ENCODE data around the gene KIRREL3.

Gene KIRREL3

DNA sequence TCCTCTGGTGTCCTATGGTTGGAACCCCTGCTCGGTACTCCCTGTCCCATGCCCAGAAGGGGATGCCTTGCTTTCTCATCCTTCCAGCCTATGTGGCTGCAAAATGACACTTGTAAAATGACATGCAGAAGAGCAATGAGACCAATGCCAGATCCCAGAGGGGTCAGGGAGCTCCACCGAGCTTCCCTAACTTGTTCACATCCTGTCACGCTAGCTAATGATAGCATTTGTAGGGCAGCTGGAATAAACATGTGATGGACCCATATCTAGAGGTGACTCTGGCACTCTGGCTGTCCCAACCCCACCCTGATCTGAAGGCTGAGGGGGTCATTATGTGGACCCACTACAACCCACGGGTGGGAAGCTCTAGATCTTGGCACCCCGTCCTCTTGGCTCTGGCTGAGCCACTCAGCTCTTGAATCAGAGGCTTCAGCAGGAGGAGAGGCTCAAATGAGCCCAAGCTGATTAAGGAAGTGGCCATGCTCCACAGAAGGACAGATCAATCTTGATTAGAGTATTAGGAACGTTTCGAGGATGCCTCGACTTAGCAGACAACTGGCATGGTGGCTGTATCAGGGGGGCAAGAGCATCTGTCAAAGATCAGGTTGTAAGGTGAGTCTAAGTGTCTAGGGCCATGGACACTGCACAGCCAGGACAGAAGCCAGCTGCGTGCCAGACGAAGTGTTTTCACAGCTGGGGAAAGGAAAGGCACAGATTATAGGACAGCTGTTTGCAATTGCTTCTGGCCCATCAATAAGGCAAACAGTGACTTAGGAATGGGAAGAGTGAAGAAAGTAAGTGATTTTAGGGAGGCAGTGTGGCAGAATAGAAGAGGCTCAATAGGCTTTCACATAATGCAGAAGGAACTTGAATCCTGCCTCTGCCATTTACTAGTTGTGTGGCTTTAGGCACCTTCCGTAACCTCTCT lies 182.8 kb downstream of the KIRREL3 start:
- Histone ChIP-seq H3K27me3 (ENCODE audit: control insufficient read depth, insufficient read depth, low read length) (no peaks in the 10 kb centered on the region), H3K4me3 (ENCODE audit: low read length) (no peak overlapping the region), H3K9ac (ENCODE audit: low read length) (no peak overlapping the region), H3K36me3 (ENCODE audit: control insufficient read depth, low read depth, low read length) (no peaks in the 10 kb centered on the region), H3K9me3 (ENCODE audit: control insufficient read depth, low read depth, low read length) (no peaks in the 10 kb centered on the region), H3K4me1 (ENCODE audit: control insufficient read depth, low read depth, low read length) (peaks cover 8% of the 10 kb centered on the region), H3K27ac (ENCODE audit: low read length) (no peak overlapping the region)

- Histone ChIP-seq H3K4me1 (ENCODE audit: control insufficient read depth, low read depth, low read length) (peaks cover 8% of the 10 kb centered on the region), H3K9me3 (ENCODE audit: control insufficient read depth, low read depth, low read length) (no peaks in the 10 kb centered on the region), H3K27ac (ENCODE audit: low read length) (no peak overlapping the region), H3K36me3 (ENCODE audit: control insufficient read depth, low read depth, low read length) (no peaks in the 10 kb centered on the region), H3K9ac (ENCODE audit: low read length) (no peak overlapping the region), H3K27me3 (ENCODE audit: control insufficient read depth, insufficient read depth, low read length) (no peaks in the 10 kb centered on the region), H3K4me3 (ENCODE audit: low read length) (no peak overlapping the region)
These were observed 183.5 kb downstream of the KIRREL3 start for GRCh38 chr11:126817096-126817495.

DNA sequence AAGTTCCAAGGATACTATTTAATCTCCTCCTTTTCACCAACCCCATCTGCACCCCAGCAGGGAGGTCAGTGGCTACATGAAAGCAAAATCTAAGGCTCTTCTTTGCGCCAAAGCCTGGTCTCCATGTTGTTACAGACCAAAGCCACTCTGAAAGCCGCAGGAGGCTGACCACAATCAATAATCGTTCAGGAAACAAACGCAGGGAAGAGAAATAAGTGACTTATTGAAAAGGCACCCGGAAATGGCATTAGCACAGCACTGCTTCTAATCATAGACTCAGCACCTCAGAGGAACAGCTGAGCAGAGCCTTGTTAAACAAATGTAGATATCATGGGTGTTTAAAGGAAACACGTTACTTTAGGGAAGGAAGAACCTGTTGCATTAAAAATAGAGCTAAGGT lies 183.9 kb downstream of the KIRREL3 start:
- H3K27me3 ChIP-seq (ENCODE audit: control insufficient read depth, insufficient read depth, low read length) = no peaks in the 10 kb centered on the region
- H3K4me1 ChIP-seq (ENCODE audit: control insufficient read depth, low read depth, low read length) = peaks cover 8% of the 10 kb centered on the region
- no peaks in the 10 kb centered on the region for H3K9me3 ChIP-seq (ENCODE audit: control insufficient read depth, low read depth, low read length)
- no peak overlapping the region for H3K9ac ChIP-seq (ENCODE audit: low read length)
- H3K36me3 ChIP-seq (ENCODE audit: control insufficient read depth, low read depth, low read length) = no peaks in the 10 kb centered on the region
- H3K27ac ChIP-seq (ENCODE audit: low read length) = no peak overlapping the region
- H3K4me3 ChIP-seq (ENCODE audit: low read length) = no peak overlapping the region

- H3K36me3 ChIP-seq (ENCODE audit: control insufficient read depth, low read depth, low read length) = no peaks in the 10 kb centered on the region
- H3K4me3 ChIP-seq (ENCODE audit: low read length) = no peak overlapping the region
- H3K4me1 ChIP-seq (ENCODE audit: control insufficient read depth, low read depth, low read length) = peaks cover 8% of the 10 kb centered on the region
- H3K27me3 ChIP-seq (ENCODE audit: control insufficient read depth, insufficient read depth, low read length) = no peaks in the 10 kb centered on the region
- H3K9ac ChIP-seq (ENCODE audit: low read length) = no peak overlapping the region
- H3K27ac ChIP-seq (ENCODE audit: low read length) = no peak overlapping the region
- H3K9me3 ChIP-seq (ENCODE audit: control insufficient read depth, low read depth, low read length) = no peaks in the 10 kb centered on the region
These were observed 185.5 kb downstream of the KIRREL3 start for GRCh38 chr11:126815111-126815510.

DNA sequence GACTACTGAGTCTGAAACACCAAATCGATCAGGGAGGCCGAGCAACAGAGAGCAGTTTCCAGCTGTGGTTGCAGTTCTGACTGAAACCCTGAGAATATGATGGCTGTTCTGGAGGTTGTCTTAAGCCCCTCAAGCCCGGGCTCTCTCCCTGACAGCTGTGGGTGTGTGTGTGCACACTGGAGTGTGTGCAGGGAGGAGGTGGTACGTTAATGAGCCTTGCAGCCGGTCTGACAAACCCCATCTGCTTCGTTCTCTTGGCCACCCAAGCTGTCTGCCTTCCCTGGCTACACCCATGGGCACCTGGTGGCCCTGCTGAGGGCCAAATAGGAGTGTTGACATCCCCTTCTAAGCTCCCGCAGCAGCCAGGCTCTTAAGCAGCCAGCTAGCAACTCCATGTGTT lies 189.8 kb downstream of the KIRREL3 start:
- Histone ChIP-seq H3K36me3 (ENCODE audit: control insufficient read depth, low read depth, low read length) (no peaks in the 10 kb centered on the region), H3K9me3 (ENCODE audit: control insufficient read depth, low read depth, low read length) (no peaks in the 10 kb centered on the region), H3K4me1 (ENCODE audit: control insufficient read depth, low read depth, low read length) (no peaks in the 10 kb centered on the region), H3K27me3 (ENCODE audit: control insufficient read depth, insufficient read depth, low read length) (no peaks in the 10 kb centered on the region), H3K9ac (ENCODE audit: low read length) (no peak overlapping the region), H3K4me3 (ENCODE audit: low read length) (no peak overlapping the region), H3K27ac (ENCODE audit: low read length) (no peak overlapping the region)

DNA sequence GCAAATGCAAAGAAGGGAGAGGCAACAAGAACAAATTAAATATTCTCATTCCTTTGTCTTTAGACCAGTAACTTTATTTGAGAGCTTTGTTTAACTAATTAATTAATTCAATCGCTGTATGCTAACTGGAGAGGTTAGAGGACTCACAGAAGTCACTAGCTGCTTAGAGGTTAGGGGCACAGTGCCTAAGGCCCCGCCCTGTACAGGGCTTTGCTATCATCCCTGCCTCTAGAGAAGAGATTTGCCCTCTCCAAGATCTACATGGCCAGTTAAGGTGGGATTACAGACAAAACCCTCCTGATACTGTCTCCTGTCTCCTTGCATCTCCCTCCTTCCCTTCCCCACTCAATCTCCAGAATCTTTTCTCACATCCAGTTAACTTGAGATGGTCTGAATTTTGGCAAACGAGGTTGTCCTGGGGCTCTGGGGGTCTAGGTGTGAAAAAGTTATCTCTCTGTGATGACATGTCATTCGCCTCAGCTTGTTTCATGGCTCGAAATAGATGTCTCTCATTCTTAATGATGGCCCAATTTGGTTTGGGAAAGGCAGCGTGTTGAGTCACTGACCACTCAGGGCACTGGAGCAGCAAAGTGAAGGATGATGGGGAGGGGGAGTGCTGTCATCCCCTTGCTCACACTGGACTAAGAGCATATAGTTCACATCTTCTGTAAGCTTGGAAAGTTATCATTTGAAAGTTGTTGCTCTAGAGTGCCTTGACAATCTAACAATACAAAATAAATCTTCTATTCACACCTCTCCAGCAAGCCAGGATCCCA lies 190.9 kb downstream of the KIRREL3 start:
- Histone ChIP-seq H3K27ac (ENCODE audit: low read length) (no peak overlapping the region), H3K9me3 (ENCODE audit: control insufficient read depth, low read depth, low read length) (no peaks in the 10 kb centered on the region), H3K4me1 (ENCODE audit: control insufficient read depth, low read depth, low read length) (no peaks in the 10 kb centered on the region), H3K27me3 (ENCODE audit: control insufficient read depth, insufficient read depth, low read length) (no peaks in the 10 kb centered on the region), H3K36me3 (ENCODE audit: control insufficient read depth, low read depth, low read length) (no peaks in the 10 kb centered on the region), H3K4me3 (ENCODE audit: low read length) (no peak overlapping the region), H3K9ac (ENCODE audit: low read length) (no peak overlapping the region)

DNA sequence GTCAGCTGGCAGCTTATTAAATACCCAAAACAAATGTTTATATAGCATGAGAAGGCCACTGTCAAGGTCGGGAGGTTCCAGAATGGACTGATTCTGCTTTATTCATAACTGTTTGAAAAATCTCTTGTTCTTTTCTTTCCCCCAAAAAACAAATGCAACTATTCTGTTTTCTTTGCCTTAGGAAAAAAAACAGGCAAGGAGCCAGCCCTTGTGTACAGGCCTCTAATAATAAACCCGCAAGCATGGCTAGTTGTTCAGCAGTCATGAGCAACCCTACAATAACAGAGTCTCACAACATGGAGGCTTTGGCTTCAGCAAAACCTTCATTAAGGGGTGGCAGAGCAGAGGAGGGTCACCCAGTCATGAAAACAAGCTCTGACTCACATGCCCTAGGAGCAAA lies 191.7 kb downstream of the KIRREL3 start:
- H3K36me3 ChIP-seq (ENCODE audit: control insufficient read depth, low read depth, low read length) = no peaks in the 10 kb centered on the region
- no peaks in the 10 kb centered on the region for H3K9me3 ChIP-seq (ENCODE audit: control insufficient read depth, low read depth, low read length)
- no peak overlapping the region for H3K4me3 ChIP-seq (ENCODE audit: low read length)
- no peak overlapping the region for H3K9ac ChIP-seq (ENCODE audit: low read length)
- no peaks in the 10 kb centered on the region for H3K27me3 ChIP-seq (ENCODE audit: control insufficient read depth, insufficient read depth, low read length)
- H3K27ac ChIP-seq (ENCODE audit: low read length) = no peak overlapping the region
- H3K4me1 ChIP-seq (ENCODE audit: control insufficient read depth, low read depth, low read length) = no peaks in the 10 kb centered on the region

- H3K4me3 ChIP-seq (ENCODE audit: low read length) = no peak overlapping the region
These were observed 192.3 kb downstream of the KIRREL3 start for GRCh38 chr11:126808296-126808695.

GRCh38 chr11:126805870-126806269 lies 194.7 kb downstream of the KIRREL3 start:
- no peaks in the 10 kb centered on the region for H3K27me3 ChIP-seq (ENCODE audit: control insufficient read depth, insufficient read depth, low read length)
- H3K36me3 ChIP-seq (ENCODE audit: control insufficient read depth, low read depth, low read length) = no peaks in the 10 kb centered on the region
- H3K4me1 ChIP-seq (ENCODE audit: control insufficient read depth, low read depth, low read length) = no peaks in the 10 kb centered on the region
- no peak overlapping the region for H3K27ac ChIP-seq (ENCODE audit: low read length)
- H3K9me3 ChIP-seq (ENCODE audit: control insufficient read depth, low read depth, low read length) = no peaks in the 10 kb centered on the region
- no peak overlapping the region for H3K4me3 ChIP-seq (ENCODE audit: low read length)
- no peak overlapping the region for H3K9ac ChIP-seq (ENCODE audit: low read length)

More at GRCh38 chr11:126808296-126808695, 192.3 kb downstream of the KIRREL3 start:
- no peaks in the 10 kb centered on the region for H3K9me3 ChIP-seq (ENCODE audit: control insufficient read depth, low read depth, low read length)
- H3K27ac ChIP-seq (ENCODE audit: low read length) = no peak overlapping the region
- no peak overlapping the region for H3K9ac ChIP-seq (ENCODE audit: low read length)
- H3K36me3 ChIP-seq (ENCODE audit: control insufficient read depth, low read depth, low read length) = no peaks in the 10 kb centered on the region
- no peaks in the 10 kb centered on the region for H3K27me3 ChIP-seq (ENCODE audit: control insufficient read depth, insufficient read depth, low read length)
- no peaks in the 10 kb centered on the region for H3K4me1 ChIP-seq (ENCODE audit: control insufficient read depth, low read depth, low read length)

DNA sequence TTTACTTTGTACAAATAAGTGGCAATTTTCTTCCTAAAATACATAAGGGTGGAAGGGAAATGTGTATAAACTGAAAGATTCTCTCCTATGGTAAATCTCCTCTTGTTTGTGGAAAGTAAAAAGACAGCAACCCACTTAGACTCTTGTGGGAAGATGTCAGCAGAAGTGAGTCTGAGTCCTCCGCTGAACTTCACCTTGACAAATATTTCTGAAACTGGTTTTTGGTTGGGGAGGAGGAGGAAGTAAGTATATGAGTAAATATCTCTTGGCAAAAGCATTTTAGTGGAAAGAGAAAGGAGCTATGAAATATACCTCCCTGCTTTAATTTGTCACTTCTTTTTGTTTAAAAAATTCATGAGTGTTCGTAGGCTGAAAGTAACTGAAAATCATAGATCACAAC lies 196.2 kb downstream of the KIRREL3 start:
- Histone ChIP-seq H3K27me3 (ENCODE audit: control insufficient read depth, insufficient read depth, low read length) (no peaks in the 10 kb centered on the region), H3K9me3 (ENCODE audit: control insufficient read depth, low read depth, low read length) (no peaks in the 10 kb centered on the region), H3K36me3 (ENCODE audit: control insufficient read depth, low read depth, low read length) (no peaks in the 10 kb centered on the region), H3K4me3 (ENCODE audit: low read length) (no peak overlapping the region), H3K27ac (ENCODE audit: low read length) (no peak overlapping the region), H3K4me1 (ENCODE audit: control insufficient read depth, low read depth, low read length) (no peaks in the 10 kb centered on the region), H3K9ac (ENCODE audit: low read length) (no peak overlapping the region)

DNA sequence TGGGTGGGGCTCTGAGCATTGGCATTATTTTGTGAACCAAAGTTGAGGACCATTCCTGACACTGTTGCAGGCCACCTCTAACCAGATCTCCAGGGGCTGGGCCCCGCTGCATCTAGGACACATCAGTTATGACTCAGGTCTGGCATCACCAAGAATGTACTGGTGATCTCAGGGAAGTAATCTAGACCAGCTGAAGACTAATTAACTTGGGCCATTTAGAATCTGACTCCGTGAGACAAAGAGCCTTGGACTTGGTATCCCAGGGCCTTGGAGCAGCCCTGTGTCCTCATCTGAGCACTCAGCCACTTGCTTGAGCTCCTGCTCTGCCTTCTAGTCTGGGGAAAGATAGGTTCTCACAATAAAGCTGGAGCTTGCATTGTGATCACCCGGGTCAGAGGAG lies 200.6 kb downstream of the KIRREL3 start:
- no peaks in the 10 kb centered on the region for H3K9me3 ChIP-seq (ENCODE audit: control insufficient read depth, low read depth, low read length)
- H3K4me3 ChIP-seq (ENCODE audit: low read length) = no peak overlapping the region
- peaks cover 6% of the 10 kb centered on the region for H3K4me1 ChIP-seq (ENCODE audit: control insufficient read depth, low read depth, low read length)
- no peak overlapping the region for H3K27ac ChIP-seq (ENCODE audit: low read length)
- no peaks in the 10 kb centered on the region for H3K27me3 ChIP-seq (ENCODE audit: control insufficient read depth, insufficient read depth, low read length)
- no peaks in the 10 kb centered on the region for H3K36me3 ChIP-seq (ENCODE audit: control insufficient read depth, low read depth, low read length)
- no peak overlapping the region for H3K9ac ChIP-seq (ENCODE audit: low read length)
